ENCODE results near the gene LRCH1.

GRCh38 chr13:46676378-46676725 lies 123.4 kb downstream of the LRCH1 start:
- TF ChIP-seq CTCF (conservative IDR thresholded peaks at IDR 0.05; ENCODE audit: low read length) (no peak), EZH2phosphoT487 (IDR thresholded peaks at IDR 0.05; ENCODE audit: borderline replicate concordance, low read depth, low read length) (no peak)
